ENCODE data around the gene GJC2. TPM values are rescaled to one million over a fixed set of nuclear protein-coding genes. Genes with fewer than 3 reads are reported as not detected.

The GJC2 gene
- total RNA-seq, 1 experiment from 2014 or later, result 1.5 TPM

DNA sequence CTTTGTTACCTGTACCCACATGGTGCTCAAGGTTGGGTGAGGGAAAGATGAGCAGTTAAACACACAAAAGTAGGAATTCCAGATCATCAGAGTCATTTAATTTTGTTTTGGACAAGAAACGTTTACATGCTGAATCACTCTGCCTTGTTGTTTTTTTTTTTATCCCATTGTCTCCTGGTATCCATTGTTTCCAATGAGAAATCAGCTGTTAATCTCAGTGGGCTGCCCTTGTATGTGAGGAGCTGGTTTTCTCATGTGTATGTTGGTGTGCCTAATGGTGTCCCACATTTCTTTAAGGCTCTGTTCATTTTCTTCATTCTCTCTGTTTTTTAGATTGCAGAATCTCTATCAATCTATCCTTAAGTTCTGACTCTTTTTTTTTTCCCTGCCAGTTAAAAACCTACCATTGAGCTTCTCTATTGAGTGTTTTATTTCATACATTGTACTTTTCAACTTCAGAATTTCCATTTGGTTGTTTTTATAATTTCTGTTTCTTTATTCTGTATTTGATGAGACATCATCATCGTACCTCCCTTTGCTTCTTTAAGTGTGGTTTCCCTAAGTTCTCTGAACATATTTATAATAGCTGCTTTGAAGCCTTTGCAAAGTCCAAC lies 49.4 kb downstream of the GJC2 start:
- H3K9me3 ChIP-seq, result peaks cover 17% of the 10 kb centered on the region
- DNase-seq, result no peak
- TF ChIP-seq, protein P1, sequence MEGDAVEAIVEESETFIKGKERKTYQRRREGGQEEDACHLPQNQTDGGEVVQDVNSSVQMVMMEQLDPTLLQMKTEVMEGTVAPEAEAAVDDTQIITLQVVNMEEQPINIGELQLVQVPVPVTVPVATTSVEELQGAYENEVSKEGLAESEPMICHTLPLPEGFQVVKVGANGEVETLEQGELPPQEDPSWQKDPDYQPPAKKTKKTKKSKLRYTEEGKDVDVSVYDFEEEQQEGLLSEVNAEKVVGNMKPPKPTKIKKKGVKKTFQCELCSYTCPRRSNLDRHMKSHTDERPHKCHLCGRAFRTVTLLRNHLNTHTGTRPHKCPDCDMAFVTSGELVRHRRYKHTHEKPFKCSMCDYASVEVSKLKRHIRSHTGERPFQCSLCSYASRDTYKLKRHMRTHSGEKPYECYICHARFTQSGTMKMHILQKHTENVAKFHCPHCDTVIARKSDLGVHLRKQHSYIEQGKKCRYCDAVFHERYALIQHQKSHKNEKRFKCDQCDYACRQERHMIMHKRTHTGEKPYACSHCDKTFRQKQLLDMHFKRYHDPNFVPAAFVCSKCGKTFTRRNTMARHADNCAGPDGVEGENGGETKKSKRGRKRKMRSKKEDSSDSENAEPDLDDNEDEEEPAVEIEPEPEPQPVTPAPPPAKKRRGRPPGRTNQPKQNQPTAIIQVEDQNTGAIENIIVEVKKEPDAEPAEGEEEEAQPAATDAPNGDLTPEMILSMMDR (IDR thresholded peaks at IDR 0.05; ENCODE audit: insufficient read depth in 1 of 2, low read depth in 1 of 2, low read length in 1 of 2, severe bottlenecking in 1 of 2, unreplicated experiment in 1 of 2), result no peak
- Mint-ChIP-seq H3K36me3 (ENCODE audit: insufficient read depth, unreplicated experiment) (no peaks in the 10 kb centered on the region), H3K9me3 (ENCODE audit: unreplicated experiment) (peaks cover 34% of the 10 kb centered on the region), H3K27me3 (ENCODE audit: insufficient read depth, unreplicated experiment) (peaks cover 8% of the 10 kb centered on the region), H3K4me3 (ENCODE audit: unreplicated experiment) (no peak overlapping the region), H3K4me1 (ENCODE audit: low read depth, unreplicated experiment) (no peaks in the 10 kb centered on the region), H3K27ac (ENCODE audit: unreplicated experiment) (no peak overlapping the region)
- no peak overlapping the region for H3K4me3 ChIP-seq (ENCODE audit: low read depth, low read length)
- no peaks in the 10 kb centered on the region for H3K4me1 ChIP-seq
- H3K27me3 ChIP-seq (replicated peaks; ENCODE audit: control insufficient read depth, insufficient read depth, low read length), result no peaks in the 10 kb centered on the region
- no TSS peak for BruUV-seq (replicated peaks)
- POLR2A ChIA-PET, result no interaction called here
- H3K36me3 ChIP-seq (ENCODE audit: control insufficient read depth, insufficient read depth, low read length), result no peaks in the 10 kb centered on the region
- CTCF ChIA-PET, result interaction anchor here (0.6 kb wide), 1 partner anchor 11 kb away, joined by 4 read pairs; no protein-coding TSS in a partner anchor
- intact Hi-C loops (cut with micrococcal nuclease; ENCODE audit: unreplicated experiment), result no loop called here

DNA sequence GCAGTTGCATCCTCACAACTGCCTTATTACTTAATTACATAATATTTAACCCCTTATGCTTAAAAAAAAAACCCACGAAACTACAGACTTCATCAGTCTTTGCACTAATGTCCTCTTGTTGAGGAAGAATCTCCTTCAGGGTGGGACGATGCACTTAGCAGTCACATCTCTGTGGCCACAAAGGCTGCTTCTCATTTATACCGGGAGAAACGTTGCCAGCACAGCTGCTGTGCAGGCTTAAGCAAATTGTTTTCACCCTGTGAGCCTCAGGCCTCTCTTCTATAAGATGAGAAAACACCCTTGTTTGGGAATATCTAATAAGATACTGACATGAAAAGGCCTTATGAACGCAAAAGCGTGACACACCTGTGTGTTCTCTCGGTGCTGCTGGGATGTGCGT lies 55.2 kb downstream of the GJC2 start:
- H3K27me3 ChIP-seq (replicated peaks; ENCODE audit: control insufficient read depth, insufficient read depth, low read length), result no peaks in the 10 kb centered on the region
- H3K9me3 ChIP-seq, result 0 out of 2 replicates have a peak, but pooled peaks cover under 1% of the 10 kb centered on the region
- intact Hi-C loops (cut with micrococcal nuclease; ENCODE audit: unreplicated experiment), result no loop called here
- H3K4me1 Mint-ChIP-seq (ENCODE audit: low read depth, unreplicated experiment), result no peaks in the 10 kb centered on the region
- H3K9me3 Mint-ChIP-seq (ENCODE audit: unreplicated experiment), result peaks cover 11% of the 10 kb centered on the region
- H3K4me1 ChIP-seq, result no peaks in the 10 kb centered on the region
- no peak for DNase-seq
- H3K36me3 Mint-ChIP-seq (ENCODE audit: insufficient read depth, unreplicated experiment), result no peaks in the 10 kb centered on the region
- no peak overlapping the region for H3K4me3 Mint-ChIP-seq (ENCODE audit: unreplicated experiment)
- H3K4me3 ChIP-seq (ENCODE audit: low read depth, low read length), result no peak overlapping the region
- TF ChIP-seq, protein P1 (IDR thresholded peaks at IDR 0.05; ENCODE audit: insufficient read depth in 1 of 2, low read depth in 1 of 2, low read length in 1 of 2, severe bottlenecking in 1 of 2, unreplicated experiment in 1 of 2), result no peak
- ChIA-PET CTCF (interaction anchor here (0.6 kb wide), 1 partner anchor 11 kb away, joined by 7 read pairs; no protein-coding TSS in a partner anchor), POLR2A (no interaction called here)
- H3K27me3 Mint-ChIP-seq (ENCODE audit: insufficient read depth, unreplicated experiment), result peaks cover 8% of the 10 kb centered on the region
- H3K36me3 ChIP-seq (ENCODE audit: control insufficient read depth, insufficient read depth, low read length), result no peaks in the 10 kb centered on the region
- no peak overlapping the region for H3K27ac Mint-ChIP-seq (ENCODE audit: unreplicated experiment)
- BruUV-seq (replicated peaks), result no TSS peak

DNA sequence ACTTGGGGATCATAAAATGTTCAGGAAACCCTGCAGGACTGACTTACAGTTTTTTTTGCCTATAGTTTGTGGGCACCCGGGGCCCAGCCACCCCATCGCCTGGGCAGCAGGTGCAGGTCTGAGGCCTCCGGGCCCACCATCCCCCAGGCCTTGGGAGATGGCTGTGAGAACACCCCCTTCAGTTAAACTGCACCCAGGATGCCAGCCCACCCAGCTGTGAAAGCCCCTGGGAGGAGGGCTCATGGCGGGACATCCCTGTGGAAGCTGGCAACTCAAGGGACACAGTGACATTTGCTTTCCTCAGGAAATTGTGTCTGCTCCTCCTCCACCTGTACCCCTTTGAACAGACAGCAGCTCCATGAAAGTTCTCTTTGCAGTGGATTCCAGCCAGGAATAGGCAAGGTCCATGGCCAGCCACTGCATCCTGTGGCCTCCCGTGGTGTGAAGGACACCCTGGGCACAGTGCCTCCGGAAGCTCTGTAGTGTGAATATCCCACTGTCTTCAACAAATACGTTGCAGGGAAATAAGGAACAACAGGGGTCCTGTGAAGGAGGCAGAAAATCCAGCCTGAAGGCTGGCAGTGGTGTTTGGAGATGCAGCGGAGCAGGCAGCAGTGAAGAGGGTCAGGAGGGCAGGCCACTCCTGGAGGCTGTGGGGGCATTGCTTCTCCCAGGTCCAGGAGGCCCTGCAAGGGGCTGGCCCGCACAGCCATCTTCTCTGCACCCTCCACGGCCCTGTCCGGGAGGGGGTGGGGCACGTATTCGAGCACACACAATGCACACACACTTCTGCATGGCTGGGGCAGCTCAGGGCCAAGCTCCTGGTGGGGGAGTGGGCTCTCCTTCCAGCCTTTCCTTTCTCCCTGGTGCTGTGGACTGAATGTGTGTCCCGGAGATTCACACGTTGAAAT lies 56.1 kb downstream of the GJC2 start:
- Histone ChIP-seq H3K36me3 (ENCODE audit: control insufficient read depth, insufficient read depth, low read length) (no peaks in the 10 kb centered on the region), H3K4me1 (no peaks in the 10 kb centered on the region), H3K9me3 (no peaks in the 10 kb centered on the region), H3K27me3 (replicated peaks; ENCODE audit: control insufficient read depth, insufficient read depth, low read length) (no peaks in the 10 kb centered on the region), H3K4me3 (ENCODE audit: low read depth, low read length) (no peak overlapping the region)
- Mint-ChIP-seq H3K4me1 (ENCODE audit: low read depth, unreplicated experiment) (no peaks in the 10 kb centered on the region), H3K4me3 (ENCODE audit: unreplicated experiment) (no peak overlapping the region), H3K36me3 (ENCODE audit: insufficient read depth, unreplicated experiment) (no peaks in the 10 kb centered on the region), H3K27ac (ENCODE audit: unreplicated experiment) (no peak overlapping the region), H3K9me3 (ENCODE audit: unreplicated experiment) (peaks cover 11% of the 10 kb centered on the region), H3K27me3 (ENCODE audit: insufficient read depth, unreplicated experiment) (peaks cover 8% of the 10 kb centered on the region)
- ChIA-PET POLR2A (no interaction called here), CTCF (interaction anchor here (0.6 kb wide), 1 partner anchor 12 kb away, joined by 7 read pairs; no protein-coding TSS in a partner anchor)
- intact Hi-C loops (cut with micrococcal nuclease; ENCODE audit: unreplicated experiment), result no loop called here
- no peak for DNase-seq
- BruUV-seq (replicated peaks), result no TSS peak
- TF ChIP-seq, protein P1 (IDR thresholded peaks at IDR 0.05; ENCODE audit: insufficient read depth in 1 of 2, low read depth in 1 of 2, low read length in 1 of 2, severe bottlenecking in 1 of 2, unreplicated experiment in 1 of 2), result no peak

Data from Caco-2 (cell line).